ENCODE data around the gene CLP1. TPM values are rescaled to one million over a fixed set of nuclear protein-coding genes. Genes with fewer than 3 reads are reported as not detected.
A peak's percentile ranks its signal among the peaks of the same experiment; 100 is the strongest.

CLP1 gene
- 10 to 100 TPM; 15.4 to 17.7 (median 17.7) TPM for total RNA-seq

DNA sequence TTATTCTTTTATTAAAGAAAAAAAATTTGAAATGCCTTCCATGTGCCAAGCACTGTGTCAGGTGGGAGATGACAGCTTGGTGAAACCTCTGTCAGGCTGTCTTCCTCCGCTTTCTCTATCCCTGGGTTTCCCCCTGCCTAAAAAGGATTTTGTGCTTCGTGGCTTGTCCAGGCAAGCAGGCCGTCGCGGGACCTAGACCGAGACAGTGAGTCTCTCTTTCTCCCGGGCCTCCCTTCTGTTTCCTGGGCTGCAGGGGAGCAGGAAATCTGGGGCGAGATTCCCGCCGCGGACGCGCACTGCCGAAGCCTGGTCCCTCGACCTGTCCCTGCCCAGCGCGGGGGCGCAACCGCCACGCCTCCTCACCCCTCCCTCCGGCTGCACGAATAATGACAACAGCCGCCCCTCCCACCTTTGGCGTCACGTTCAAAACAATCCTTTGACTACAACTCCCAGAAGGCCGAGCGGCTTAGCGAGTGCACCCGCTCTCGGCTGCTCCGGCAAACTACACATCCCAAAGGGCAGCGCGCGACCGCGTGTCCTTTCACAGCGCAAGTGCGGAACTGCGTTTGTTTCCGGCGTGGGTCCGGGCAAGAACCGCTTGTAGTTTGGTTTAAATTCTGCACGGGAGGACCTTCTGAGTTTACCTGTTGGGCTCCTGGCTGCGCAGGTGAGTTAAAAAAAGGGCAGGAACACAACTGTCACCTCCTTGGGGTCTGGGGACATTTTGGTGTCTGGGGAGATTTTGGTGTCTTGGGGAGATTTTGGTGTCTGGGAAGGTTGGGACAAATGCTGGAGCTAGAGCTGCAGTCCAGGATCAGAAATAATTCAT lies at the start of gene CLP1:
Gene CLP1 (plus strand): TSS at position 569 of the 829 bp plus-strand sequence. CDS start 1,715 bp downstream, outside the sequence.
- Histone ChIP-seq H3K4me1 (no peaks in the 10 kb centered on the region), H3K27me3 (no peaks in the 10 kb centered on the region), H3K4me3 (peak within 1 kb of the TSS; percentile 61 to 80 (median 64)), H3K9me3 (no peaks in the 10 kb centered on the region), H3K36me3 (peaks cover 11% of the 10 kb centered on the region), H3K27ac (peak within 1 kb of the TSS; percentile 93)
- peak; percentile 27 for TF ChIP-seq POLR2A (IDR thresholded peaks at IDR 0.05)
- TF ChIP-seq CTCF (IDR thresholded peaks at IDR 0.05), result no peak
- peak in 2 of 3 donors; percentile 84 to 93 for TF ChIP-seq POLR2AphosphoS5 (IDR thresholded peaks at IDR 0.05)
- DNase-seq (ENCODE audit: low spot score in 2 of 2), result peak; percentile 99 to 100
- intact Hi-C loops (cut with DNase I; ENCODE audit: low total_unique reads), result no loop called here

DNA sequence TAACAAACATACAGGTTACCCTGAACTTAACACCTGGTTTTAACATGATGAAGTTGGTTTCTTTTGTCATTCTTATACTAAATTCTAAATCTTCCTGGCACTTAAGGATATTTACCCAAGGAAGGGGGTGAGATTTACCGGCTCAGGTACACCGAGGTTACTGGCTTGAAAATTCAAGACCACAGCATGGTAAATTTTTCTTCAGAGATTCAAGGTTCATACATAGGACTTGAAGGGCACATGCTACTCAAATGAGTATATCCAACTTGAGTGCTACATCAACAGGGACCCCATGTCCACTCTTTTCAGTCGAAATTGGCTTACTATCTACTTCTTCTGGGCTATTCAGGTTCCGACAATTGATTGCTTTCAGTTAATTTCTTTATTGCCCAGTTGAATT lies 47.4 kb upstream of the CLP1 start:
- Histone ChIP-seq H3K27ac (no peak overlapping the region), H3K4me1 (no peaks in the 10 kb centered on the region), H3K9me3 (no peaks in the 10 kb centered on the region), H3K36me3 (no peaks in the 10 kb centered on the region), H3K27me3 (no peaks in the 10 kb centered on the region), H3K4me3 (no peak overlapping the region)
- DNase-seq (ENCODE audit: low spot score in 2 of 2), result no peak
- intact Hi-C loops (cut with DNase I; ENCODE audit: low total_unique reads), result no loop called here
- TF ChIP-seq POLR2AphosphoS5 (IDR thresholded peaks at IDR 0.05), result no peak
- no peak for TF ChIP-seq POLR2A (IDR thresholded peaks at IDR 0.05)
- TF ChIP-seq CTCF (IDR thresholded peaks at IDR 0.05), result no peak

GRCh38 chr11:57614234-57614772 lies 43.3 kb upstream of the CLP1 start:
- no peaks in the 10 kb centered on the region for H3K36me3 ChIP-seq
- intact Hi-C loops (cut with DNase I; ENCODE audit: low total_unique reads), result no loop called here
- H3K9me3 ChIP-seq, result peaks cover 0 to 1% of the 10 kb centered on the region in 2 donors
- DNase-seq (ENCODE audit: low spot score in 2 of 2), result no peak
- no peak for TF ChIP-seq CTCF (IDR thresholded peaks at IDR 0.05)
- TF ChIP-seq POLR2AphosphoS5 (IDR thresholded peaks at IDR 0.05), result no peak
- no peak for TF ChIP-seq POLR2A (IDR thresholded peaks at IDR 0.05)
- no peak overlapping the region for H3K27ac ChIP-seq
- H3K4me1 ChIP-seq, result no peaks in the 10 kb centered on the region
- no peaks in the 10 kb centered on the region for H3K27me3 ChIP-seq
- no peak overlapping the region for H3K4me3 ChIP-seq

DNA sequence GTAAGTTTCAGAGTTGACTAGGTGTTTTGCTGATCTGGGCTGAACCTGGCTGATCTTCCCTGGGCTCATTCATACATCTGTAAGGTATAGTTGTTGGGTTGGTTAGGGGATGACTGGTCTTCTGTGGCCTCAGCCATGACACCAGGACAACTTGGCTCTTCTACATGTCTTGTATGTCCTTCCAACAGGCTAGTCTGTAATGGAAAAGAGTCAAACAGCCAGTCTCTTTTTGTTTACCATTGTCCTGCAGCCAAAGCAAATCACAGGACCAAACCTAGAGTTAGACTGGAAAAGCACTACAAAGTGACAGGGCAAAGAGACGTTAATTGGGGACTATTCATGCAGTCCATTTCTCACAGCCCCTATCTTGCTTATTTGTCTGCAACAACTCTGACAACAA lies 42.3 kb upstream of the CLP1 start:
- no peak for DNase-seq (ENCODE audit: low spot score in 2 of 2)
- intact Hi-C loops (cut with DNase I; ENCODE audit: low total_unique reads), result no loop called here
- Histone ChIP-seq H3K4me3 (no peak overlapping the region), H3K27me3 (no peaks in the 10 kb centered on the region), H3K36me3 (no peaks in the 10 kb centered on the region), H3K4me1 (no peaks in the 10 kb centered on the region), H3K9me3 (peaks cover 0 to 8% of the 10 kb centered on the region in 2 donors), H3K27ac (no peak overlapping the region)
- TF ChIP-seq POLR2A (IDR thresholded peaks at IDR 0.05) (no peak), CTCF (IDR thresholded peaks at IDR 0.05) (no peak), POLR2AphosphoS5 (IDR thresholded peaks at IDR 0.05) (no peak)

DNA sequence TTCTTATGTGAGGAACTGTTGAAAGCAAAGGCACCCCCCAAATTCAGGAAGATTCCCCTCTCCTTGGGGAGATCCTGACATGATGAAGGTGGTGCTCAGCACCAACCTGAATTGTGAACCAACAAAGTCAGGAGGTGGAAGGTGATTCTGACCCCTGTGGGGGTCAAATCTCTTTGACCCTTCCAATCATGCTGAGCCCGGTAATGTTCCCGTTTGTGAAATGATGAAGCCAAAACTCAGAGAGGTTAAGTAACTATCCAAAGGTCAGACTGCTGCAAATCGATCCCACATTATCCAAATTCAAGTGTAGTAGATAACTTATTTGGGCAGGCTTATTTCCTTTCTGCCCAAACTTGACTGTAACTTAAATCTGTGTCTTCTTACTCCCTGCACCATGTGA lies 41.0 kb upstream of the CLP1 start:
- H3K4me1 ChIP-seq, result no peaks in the 10 kb centered on the region
- H3K36me3 ChIP-seq, result no peaks in the 10 kb centered on the region
- no peak overlapping the region for H3K4me3 ChIP-seq
- peaks cover 0 to 8% of the 10 kb centered on the region in 2 donors for H3K9me3 ChIP-seq
- no peak for DNase-seq (ENCODE audit: low spot score in 2 of 2)
- no peaks in the 10 kb centered on the region for H3K27me3 ChIP-seq
- intact Hi-C loops (cut with DNase I; ENCODE audit: low total_unique reads), result no loop called here
- H3K27ac ChIP-seq, result no peak overlapping the region
- no peak for TF ChIP-seq POLR2AphosphoS5 (IDR thresholded peaks at IDR 0.05)
- no peak for TF ChIP-seq CTCF (IDR thresholded peaks at IDR 0.05)
- no peak for TF ChIP-seq POLR2A (IDR thresholded peaks at IDR 0.05)
